ENCODE results near the gene HIP1. TPM values are rescaled to one million over a fixed set of nuclear protein-coding genes. Genes with fewer than 3 reads are reported as not detected.
"Not testable (repeated sequence)": the region's sequence is repeated elsewhere in the genome, so short reads cannot be mapped to it uniquely, and the experiment has no call there.

Gene HIP1
- total RNA-seq, 1 donor from 2014 or later, result 30.9 TPM

- Mint-ChIP-seq H3K4me1 (no peaks in the 10 kb centered on the region), H3K36me3 (no peaks in the 10 kb centered on the region), H3K27ac (no peak within 1 kb of the TSS), H3K4me3 (no peak within 1 kb of the TSS), H3K9me3 (no peaks in the 10 kb centered on the region), H3K27me3 (ENCODE audit: low read depth) (no peaks in the 10 kb centered on the region)
- no peak for TF ChIP-seq CTCF (IDR thresholded peaks at IDR 0.05; ENCODE audit: unreplicated experiment)
- DNase-seq (ENCODE audit: low spot score in 2 of 2, unreplicated experiment in 2 of 2), result no peak
These were observed 33.6 kb upstream of the HIP1 start, which contains the start of gene CCL26 for GRCh38 chr7:75772081-75773077. Gene CCL26 (minus strand): TSS chr7:75772211. CDS start chr7:75772176, 35 bp downstream.

- Mint-ChIP-seq H3K27me3 (ENCODE audit: low read depth) (no peaks in the 10 kb centered on the region), H3K4me3 (no peak overlapping the region), H3K27ac (no peak overlapping the region), H3K4me1 (no peaks in the 10 kb centered on the region), H3K36me3 (no peaks in the 10 kb centered on the region), H3K9me3 (no peaks in the 10 kb centered on the region)
- TF ChIP-seq CTCF (IDR thresholded peaks at IDR 0.05; ENCODE audit: unreplicated experiment), result no peak
- no peak for DNase-seq (ENCODE audit: low spot score in 2 of 2, unreplicated experiment in 2 of 2)
These were observed 32.5 kb upstream of the HIP1 start for GRCh38 chr7:75771224-75771623.

GRCh38 chr7:75762350-75762917 lies 23.7 kb upstream of the HIP1 start:
- no peak for DNase-seq (ENCODE audit: low spot score in 2 of 2, unreplicated experiment in 2 of 2)
- Mint-ChIP-seq H3K36me3 (no peaks in the 10 kb centered on the region), H3K27me3 (ENCODE audit: low read depth) (no peaks in the 10 kb centered on the region), H3K4me3 (no peak overlapping the region), H3K27ac (no peak overlapping the region), H3K9me3 (no peaks in the 10 kb centered on the region), H3K4me1 (peaks cover 3% of the 10 kb centered on the region)
- TF ChIP-seq CTCF (IDR thresholded peaks at IDR 0.05; ENCODE audit: unreplicated experiment), result peak; percentile 66

- not testable (repeated sequence) for DNase-seq (ENCODE audit: low spot score in 2 of 2, unreplicated experiment in 2 of 2)
These were observed 23.1 kb upstream of the HIP1 start for GRCh38 chr7:75761801-75762200.

GRCh38 chr7:75758491-75758890 lies 19.8 kb upstream of the HIP1 start:
- Mint-ChIP-seq H3K4me3 (no peak overlapping the region), H3K36me3 (no peaks in the 10 kb centered on the region), H3K27ac (no peak overlapping the region), H3K27me3 (ENCODE audit: low read depth) (no peaks in the 10 kb centered on the region), H3K4me1 (peaks cover 5% of the 10 kb centered on the region), H3K9me3 (peaks cover 4% of the 10 kb centered on the region)
- no peak for TF ChIP-seq CTCF (IDR thresholded peaks at IDR 0.05; ENCODE audit: unreplicated experiment)
- DNase-seq (ENCODE audit: low spot score in 2 of 2, unreplicated experiment in 2 of 2), result no peak

More at GRCh38 chr7:75761801-75762200, 23.1 kb upstream of the HIP1 start:
- not testable (repeated sequence) for H3K4me3 Mint-ChIP-seq; H3K27me3 Mint-ChIP-seq (ENCODE audit: low read depth); H3K9me3 Mint-ChIP-seq; H3K36me3 Mint-ChIP-seq; H3K4me1 Mint-ChIP-seq; H3K27ac Mint-ChIP-seq

GRCh38 chr7:75757860-75758259 lies 19.1 kb upstream of the HIP1 start:
- TF ChIP-seq CTCF (IDR thresholded peaks at IDR 0.05; ENCODE audit: unreplicated experiment), result no peak
- Mint-ChIP-seq H3K4me1 (peaks cover 7% of the 10 kb centered on the region), H3K27ac (no peak overlapping the region), H3K9me3 (peaks cover 4% of the 10 kb centered on the region), H3K27me3 (ENCODE audit: low read depth) (no peaks in the 10 kb centered on the region), H3K4me3 (no peak overlapping the region), H3K36me3 (no peaks in the 10 kb centered on the region)
- no peak for DNase-seq (ENCODE audit: low spot score in 2 of 2, unreplicated experiment in 2 of 2)
